Kidney epithelial cell (primary cell): ENCODE results near the gene OPCML. TPM values are rescaled to one million over a fixed set of nuclear protein-coding genes. Genes with fewer than 3 reads are reported as not detected.

Experiments
- DNase-seq: peaks from one replicate; pipeline ENCODE4 v3.0.0-alpha.2; 2010; ENCODE audit warnings: low read depth
- H3K27me3 ChIP-seq: 2 replicates; pipeline ENCODE4 v1.6.0; 2011; ENCODE audit warnings: low read length; ENCODE audit not compliant: control insufficient read depth, insufficient read depth
- H3K36me3 ChIP-seq: 2 replicates; pipeline ENCODE4 v1.5.1; 2011; ENCODE audit warnings: low read length; ENCODE audit not compliant: control insufficient read depth, insufficient read depth
- H3K4me3 ChIP-seq: 2 replicates; pipeline ENCODE4 v1.5.1; 2011; ENCODE audit warnings: low read depth, mild to moderate bottlenecking, control low read depth, low read length
- CTCF ChIP-seq: IDR thresholded peaks from 2 replicates; pipeline ENCODE4 v1.5.1; 2011; ENCODE audit warnings: mild to moderate bottlenecking, moderate library complexity, low read length, control low read depth, inconsistent platforms; ENCODE audit not compliant: insufficient read depth, poor library complexity, severe bottlenecking
- total RNA-seq: library from RNA; depleted of rRNA; stranded (reverse); fragments of >200 nt; gene quantifications from 2 replicates; pipeline ENCODE4 v1.2.3, GENCODE V29; 2015

Gene OPCML
- total RNA-seq, 1 donor from 2014 or later: under 0.01 TPM

DNA sequence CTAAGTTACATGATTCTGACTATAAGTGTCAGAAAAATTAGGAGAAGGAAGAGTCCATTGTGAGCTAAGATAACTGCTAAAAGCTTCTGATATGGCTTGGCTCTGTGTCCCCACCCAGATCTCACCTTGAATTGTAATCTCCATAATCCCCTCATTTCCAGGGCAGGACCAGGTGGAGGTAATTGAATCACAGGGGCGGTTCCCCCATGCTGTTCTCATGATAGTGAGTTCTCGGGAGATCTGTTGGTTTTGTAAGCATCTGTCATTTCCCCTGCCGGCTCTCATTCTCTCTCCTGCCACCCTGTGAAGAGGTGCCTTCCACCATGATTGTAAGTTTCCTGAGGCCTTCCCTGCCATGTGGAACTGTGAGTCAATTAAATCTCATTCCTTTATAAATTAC is 230.2 kb downstream of the OPCML start:
- H3K36me3 ChIP-seq: no peaks in the 10 kb centered on the region
- no peak for DNase-seq
- no peaks in the 10 kb centered on the region for H3K27me3 ChIP-seq
- TF ChIP-seq CTCF: no peak
- H3K4me3 ChIP-seq: no peak overlapping the region

DNA sequence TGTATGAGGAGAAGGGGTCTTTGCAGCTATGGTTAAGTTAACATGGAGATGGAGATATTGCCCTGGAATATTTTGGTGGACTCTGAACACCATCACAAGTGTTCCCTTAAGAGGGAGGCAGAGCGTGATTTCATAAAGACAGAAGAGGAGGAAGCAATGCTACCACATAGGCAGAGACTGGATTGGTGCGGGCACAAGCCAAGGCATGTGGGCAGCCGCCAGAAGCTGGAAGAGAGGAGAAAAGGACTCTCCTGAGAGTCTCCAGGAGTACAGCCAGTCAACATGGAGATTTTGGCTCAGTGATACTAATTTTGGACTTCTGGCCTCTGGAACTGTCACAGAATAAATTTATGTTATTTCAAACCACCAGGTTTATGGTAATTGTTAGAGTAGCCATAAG is 231.6 kb downstream of the OPCML start:
- no peak for DNase-seq
- H3K36me3 ChIP-seq: no peaks in the 10 kb centered on the region
- H3K27me3 ChIP-seq: no peaks in the 10 kb centered on the region
- no peak overlapping the region for H3K4me3 ChIP-seq
- no peak for TF ChIP-seq CTCF

GRCh38 chr11:133291780-133292179 is 240.5 kb downstream of the OPCML start:
- Histone ChIP-seq H3K27me3 (no peaks in the 10 kb centered on the region), H3K36me3 (no peaks in the 10 kb centered on the region), H3K4me3 (no peak overlapping the region)
- TF ChIP-seq CTCF: no peak
- no peak for DNase-seq

GRCh38 chr11:133285359-133285758 is 246.9 kb downstream of the OPCML start:
- DNase-seq: no peak
- H3K27me3 ChIP-seq: no peaks in the 10 kb centered on the region
- H3K4me3 ChIP-seq: no peak overlapping the region
- no peaks in the 10 kb centered on the region for H3K36me3 ChIP-seq
- no peak for TF ChIP-seq CTCF

- H3K4me3 ChIP-seq: no peak overlapping the region
- H3K27me3 ChIP-seq: no peaks in the 10 kb centered on the region
- no peaks in the 10 kb centered on the region for H3K36me3 ChIP-seq
- TF ChIP-seq CTCF: no peak
- no peak for DNase-seq
These were observed 248.1 kb downstream of the OPCML start for GRCh38 chr11:133284156-133284555.

- no peak for TF ChIP-seq CTCF
- H3K36me3 ChIP-seq: no peaks in the 10 kb centered on the region
- no peak for DNase-seq
- no peak overlapping the region for H3K4me3 ChIP-seq
- no peaks in the 10 kb centered on the region for H3K27me3 ChIP-seq
These were observed 254.4 kb downstream of the OPCML start for GRCh38 chr11:133277886-133278285.
